ENCODE measurements around the gene PTP4A1. TPM values are rescaled to one million over a fixed set of nuclear protein-coding genes. Genes with fewer than 3 reads are reported as not detected.

Gene PTP4A1
- total RNA-seq, 1 donor from 2014 or later: 97.3 TPM

GRCh38 chr6:63558278-63558677, 14.0 kb upstream of the PTP4A1 start:
- ATAC-seq: no peak

- peak; percentile 74 for ATAC-seq
These were observed 11.4 kb upstream of the PTP4A1 start for GRCh38 chr6:63560801-63561287.

- ATAC-seq: no peak
These were observed 11.0 kb upstream of the PTP4A1 start for GRCh38 chr6:63561288-63561687.

GRCh38 chr6:63563235-63563634, 9.0 kb upstream of the PTP4A1 start:
- no peak for ATAC-seq

- ATAC-seq: no peak
These were observed 7.1 kb upstream of the PTP4A1 start for GRCh38 chr6:63565058-63565726.

- ATAC-seq: no peak
These were observed 6.3 kb upstream of the PTP4A1 start for GRCh38 chr6:63565727-63566596.

- no peak for ATAC-seq
These were observed 4.3 kb upstream of the PTP4A1 start for GRCh38 chr6:63567966-63568365.

- peak; percentile 56 for ATAC-seq
These were observed 778 bp upstream of the PTP4A1 start for GRCh38 chr6:63571361-63572043.

GRCh38 chr6:63572747-63573075, 431 bp downstream of the PTP4A1 start:
- ATAC-seq: peak; percentile 0

- ATAC-seq: peak; percentile 84
These were observed 1.0 kb downstream of the PTP4A1 start for GRCh38 chr6:63573076-63573898.

- no peak for ATAC-seq
These were observed 1.7 kb downstream of the PTP4A1 start for GRCh38 chr6:63573899-63574553.

GRCh38 chr6:63574554-63574900, 2.2 kb downstream of the PTP4A1 start:
- no peak for ATAC-seq

- ATAC-seq: no peak
These were observed 4.0 kb downstream of the PTP4A1 start for GRCh38 chr6:63576147-63576772.

GRCh38 chr6:63576985-63577712, 4.9 kb downstream of the PTP4A1 start:
- no peak for ATAC-seq

- no peak for ATAC-seq
These were observed 6.5 kb downstream of the PTP4A1 start for GRCh38 chr6:63578757-63579156.

- no peak for ATAC-seq
These were observed 7.8 kb downstream of the PTP4A1 start for GRCh38 chr6:63579937-63580703.

- ATAC-seq: no peak
These were observed 8.4 kb downstream of the PTP4A1 start for GRCh38 chr6:63580704-63580961.

GRCh38 chr6:63581355-63582013, 9.2 kb downstream of the PTP4A1 start:
- no peak for ATAC-seq

- peak; percentile 19 for ATAC-seq
These were observed 10.4 kb downstream of the PTP4A1 start for GRCh38 chr6:63582579-63583231.
